ENCODE results near the gene PAQR7.
A peak's percentile ranks its signal among the peaks of the same experiment; 100 is the strongest.
"Not testable (repeated sequence)": the region's sequence is repeated elsewhere in the genome, so short reads cannot be mapped to it uniquely, and the experiment has no call there.

Gene PAQR7

GRCh38 chr1:25843483-25843882 is 32.0 kb downstream of the PAQR7 start:
- no peak for DNase-seq

DNA sequence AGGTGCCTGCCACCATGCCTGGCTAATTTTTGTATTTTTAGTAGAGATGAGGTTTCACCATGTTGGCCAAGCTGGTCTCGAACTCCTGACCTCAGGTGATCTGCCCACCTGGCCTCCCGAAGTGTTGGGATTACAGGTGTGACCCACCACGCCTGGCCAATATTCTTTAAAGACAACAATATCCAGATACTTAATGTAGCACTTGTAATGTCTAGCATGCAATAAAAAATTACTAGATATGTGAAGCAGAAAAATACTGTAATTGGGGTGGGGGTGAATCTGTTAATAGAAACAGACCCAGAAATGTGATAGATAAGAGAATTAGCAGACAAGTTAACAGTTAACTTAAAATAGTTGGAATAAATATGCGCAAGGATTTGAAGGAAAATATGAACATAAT is 35.7 kb downstream of the PAQR7 start:
- not testable (repeated sequence) for DNase-seq

DNA sequence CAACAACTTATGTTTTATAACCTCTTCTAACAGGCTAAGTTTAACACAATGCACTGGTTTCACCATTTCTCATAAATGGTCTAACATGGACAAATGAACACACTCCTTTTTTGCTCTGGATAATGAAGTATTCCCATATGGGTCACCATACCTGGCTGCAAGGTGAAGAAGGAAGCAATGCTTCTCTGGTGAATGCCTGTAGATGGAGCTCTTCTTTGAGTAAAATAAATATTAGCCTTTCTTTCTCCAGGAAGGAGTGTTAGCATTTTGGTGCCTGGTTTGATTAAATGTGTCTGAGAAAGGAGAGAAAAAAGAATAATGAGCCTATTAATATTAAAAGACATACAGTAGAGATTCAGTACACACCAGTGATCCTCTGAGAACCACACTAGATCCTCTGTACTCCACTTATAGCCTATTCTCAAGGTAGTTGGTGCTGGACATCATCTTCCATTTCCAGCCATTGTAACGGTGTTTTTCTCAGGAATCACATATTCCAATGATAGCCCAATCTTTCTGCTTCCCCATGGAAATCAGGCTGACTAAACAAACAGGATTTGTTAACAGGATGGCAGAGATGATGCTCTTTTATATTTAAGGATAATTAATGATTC is 38.1 kb downstream of the PAQR7 start:
- peak in 1 of 2 donors; percentile 22 for DNase-seq

- DNase-seq, result no peak
These were observed 38.8 kb downstream of the PAQR7 start for GRCh38 chr1:25836695-25837094.

GRCh38 chr1:25834894-25835293 is 40.6 kb downstream of the PAQR7 start:
- DNase-seq, result no peak

DNA sequence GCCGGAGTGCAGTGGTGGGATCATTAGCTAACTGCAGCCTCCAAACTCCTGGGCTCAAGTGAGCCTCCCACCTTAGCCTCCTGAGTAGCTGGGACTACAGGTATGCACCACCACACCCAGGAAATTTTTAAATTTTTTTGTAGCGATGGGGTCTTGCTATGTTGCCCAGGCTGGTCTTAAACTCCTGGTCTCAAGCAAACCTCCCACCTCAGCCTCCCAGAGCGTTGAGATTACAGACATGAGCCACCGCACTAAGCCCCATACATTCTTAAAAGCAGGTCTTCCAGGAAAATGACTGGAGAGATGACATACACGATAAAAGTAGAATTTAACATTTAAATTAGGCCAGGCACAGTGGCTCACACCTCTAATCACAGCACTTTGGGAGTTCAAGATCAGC is 42.4 kb downstream of the PAQR7 start:
- no peak for DNase-seq

GRCh38 chr1:25832336-25833037 is 43.0 kb downstream of the PAQR7 start:
- DNase-seq, result no peak

DNA sequence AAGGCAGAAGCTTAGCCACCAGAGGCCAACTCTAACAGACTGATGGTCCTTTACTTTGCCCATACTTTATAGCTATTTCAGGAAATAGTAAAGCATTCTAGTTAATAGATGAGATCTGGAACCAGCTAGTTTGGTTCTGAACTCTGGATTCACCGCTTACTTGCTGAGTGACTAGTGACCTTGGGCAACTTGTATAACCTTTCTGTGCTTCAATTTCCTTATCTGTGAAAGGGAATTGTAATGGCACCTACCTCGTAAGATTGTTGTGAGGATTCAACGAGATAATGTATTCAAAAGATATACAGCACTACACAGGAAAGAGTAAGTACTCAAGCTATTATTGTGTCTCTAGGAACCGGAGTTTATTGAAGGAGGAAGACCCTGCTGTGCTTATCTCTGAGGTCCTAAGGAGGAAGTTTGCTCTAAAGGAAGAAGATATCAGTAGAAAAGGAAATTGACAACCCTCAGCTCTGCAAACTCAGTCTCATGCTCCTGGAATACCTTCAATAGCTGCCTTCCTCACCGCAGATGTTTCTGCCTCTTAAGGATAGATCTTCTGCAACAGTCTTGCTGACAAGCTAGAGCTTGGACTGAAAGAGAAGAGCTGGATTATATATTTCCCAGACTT is 43.8 kb downstream of the PAQR7 start:
- DNase-seq, result no peak

- DNase-seq, result no peak
These were observed 46.5 kb downstream of the PAQR7 start for GRCh38 chr1:25829046-25829445.

- no peak for DNase-seq
These were observed 47.0 kb downstream of the PAQR7 start for GRCh38 chr1:25828491-25828890.

DNA sequence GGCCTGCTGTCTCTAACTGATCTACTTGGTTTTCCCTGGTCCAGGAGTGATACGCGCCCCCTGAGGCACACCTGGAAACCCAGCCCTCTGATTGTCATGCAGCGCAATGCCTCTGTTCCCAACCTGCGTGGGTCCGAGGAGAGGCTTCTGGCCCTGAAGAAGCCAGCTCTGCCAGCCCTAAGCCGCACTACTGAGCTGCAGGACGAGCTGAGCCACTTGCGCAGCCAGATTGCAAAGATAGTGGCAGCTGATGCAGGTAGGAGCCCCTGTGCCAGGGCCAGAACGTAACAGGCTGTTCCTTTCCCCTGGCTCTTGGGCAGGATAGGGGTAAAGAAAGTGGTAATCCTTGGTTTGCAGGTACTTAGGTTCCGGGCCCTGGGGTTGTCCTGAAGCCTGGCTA is 48.9 kb downstream of the PAQR7 start:
- DNase-seq, result no peak

DNA sequence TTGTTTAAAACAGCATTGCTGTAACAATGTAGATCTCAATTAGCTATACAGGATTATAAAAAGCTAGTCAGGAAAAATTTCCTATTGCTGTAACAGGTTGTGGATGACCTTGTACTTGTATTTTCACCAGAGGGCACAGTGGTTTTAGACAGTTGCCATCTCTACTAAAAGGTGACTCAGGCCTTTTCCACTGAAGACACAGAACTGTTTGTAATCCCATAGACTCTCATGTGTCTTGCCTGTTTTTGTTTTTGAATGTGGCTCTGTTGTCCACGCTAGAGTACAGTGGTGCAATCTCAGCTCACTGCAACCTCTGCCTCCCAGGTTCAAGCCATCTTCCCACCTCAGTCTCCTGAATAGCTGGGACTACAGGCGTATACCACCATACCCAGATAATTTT is 49.9 kb downstream of the PAQR7 start:
- no peak for DNase-seq

DNA sequence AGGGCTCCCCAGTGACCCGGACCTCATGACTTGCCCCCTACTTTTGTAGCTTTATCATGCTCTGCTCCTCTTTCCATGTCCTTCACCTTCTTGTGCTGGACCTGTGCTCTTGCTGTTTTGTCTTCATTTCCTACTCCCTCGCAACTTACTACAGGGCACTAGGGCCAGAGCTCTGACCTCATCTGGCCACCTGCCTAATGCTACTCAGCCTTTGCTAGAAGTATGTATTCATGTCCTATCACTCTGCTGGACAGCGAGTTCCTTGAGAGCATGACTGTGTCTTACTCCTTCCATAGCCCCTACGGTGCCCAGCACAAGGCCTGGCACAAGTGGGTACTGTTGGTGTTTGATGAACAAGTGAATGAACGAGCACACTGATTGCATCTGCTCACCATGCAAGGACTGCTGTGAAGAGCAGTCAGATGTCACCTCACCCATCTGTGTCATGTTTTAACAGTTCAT is 53.8 kb downstream of the PAQR7 start:
- no peak for DNase-seq

GRCh38 chr1:25821112-25821476 is 54.4 kb downstream of the PAQR7 start:
- no peak for DNase-seq

DNA sequence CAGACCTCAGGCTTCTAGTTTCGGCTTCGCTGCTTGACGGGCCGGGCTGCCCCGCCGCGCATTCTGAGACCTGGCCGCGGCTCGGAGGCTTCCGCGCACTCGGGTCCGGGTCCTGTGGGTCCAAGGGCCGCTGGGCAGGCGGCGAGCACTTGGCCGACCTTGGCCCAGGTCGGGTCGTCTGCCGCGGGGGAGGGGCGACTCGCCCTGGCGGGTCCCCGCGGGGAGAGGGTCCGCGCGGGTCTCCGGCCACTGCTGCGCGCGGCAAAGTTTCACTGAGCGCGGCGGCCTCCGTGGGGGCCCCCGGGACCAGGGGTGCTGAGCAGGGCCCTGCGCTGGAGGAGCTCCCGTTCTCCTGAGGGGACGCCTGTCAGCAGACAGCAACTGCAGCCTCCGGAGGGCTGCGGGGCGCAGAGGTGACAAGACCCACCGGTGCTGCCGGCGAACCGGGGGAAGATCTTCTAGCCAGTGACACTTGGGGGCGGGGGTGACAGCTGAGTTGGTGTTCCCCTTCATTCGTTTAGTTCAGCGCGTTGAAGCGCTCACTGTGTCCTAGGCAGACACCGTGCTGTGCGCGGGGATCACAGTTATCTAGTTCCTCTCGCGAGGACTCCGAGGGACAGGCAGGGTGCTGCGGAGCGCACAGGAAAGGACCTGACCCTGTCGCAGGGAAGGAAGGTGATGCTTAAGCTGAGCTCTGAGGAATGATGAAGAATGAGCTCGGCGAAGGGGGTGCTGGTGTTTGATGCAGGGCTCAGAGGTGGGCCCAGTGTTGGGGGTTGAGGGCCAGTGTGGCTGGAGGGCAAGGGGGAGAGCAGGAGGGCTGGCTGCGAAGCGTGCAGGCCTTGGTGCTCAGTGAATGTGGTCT is 55.0 kb downstream of the PAQR7 start:
- peak; percentile 77 to 79 for DNase-seq

GRCh38 chr1:25819491-25820246 is 55.8 kb downstream of the PAQR7 start, which contains the start of gene MTFR1L:
Gene MTFR1L (plus strand): TSS chr1:25819954. CDS start chr1:25823105, 3,151 bp downstream.
- DNase-seq, result peak; percentile 91 to 93

DNA sequence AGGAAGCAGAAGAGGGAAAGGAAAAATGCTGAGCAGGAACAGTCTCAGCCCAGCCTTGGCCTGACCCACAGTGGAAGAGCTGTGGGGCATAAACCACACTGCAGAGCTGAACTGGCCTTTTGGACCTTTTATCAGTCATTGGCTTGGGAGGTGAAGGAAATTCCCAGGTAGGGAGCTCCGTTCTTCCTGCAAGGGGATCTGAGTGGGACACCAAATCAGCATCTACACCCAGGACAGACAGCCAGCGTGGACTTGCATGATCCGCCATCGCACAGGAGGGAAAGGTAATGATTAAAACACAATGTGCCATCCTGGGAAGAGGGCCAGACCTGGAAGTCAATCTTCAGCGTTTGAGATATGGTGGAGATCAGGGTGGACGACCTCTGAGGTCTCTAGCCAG is 56.9 kb downstream of the PAQR7 start:
- no peak for DNase-seq

GRCh38 chr1:25817840-25818501 is 57.5 kb downstream of the PAQR7 start:
- DNase-seq, result no peak

DNA sequence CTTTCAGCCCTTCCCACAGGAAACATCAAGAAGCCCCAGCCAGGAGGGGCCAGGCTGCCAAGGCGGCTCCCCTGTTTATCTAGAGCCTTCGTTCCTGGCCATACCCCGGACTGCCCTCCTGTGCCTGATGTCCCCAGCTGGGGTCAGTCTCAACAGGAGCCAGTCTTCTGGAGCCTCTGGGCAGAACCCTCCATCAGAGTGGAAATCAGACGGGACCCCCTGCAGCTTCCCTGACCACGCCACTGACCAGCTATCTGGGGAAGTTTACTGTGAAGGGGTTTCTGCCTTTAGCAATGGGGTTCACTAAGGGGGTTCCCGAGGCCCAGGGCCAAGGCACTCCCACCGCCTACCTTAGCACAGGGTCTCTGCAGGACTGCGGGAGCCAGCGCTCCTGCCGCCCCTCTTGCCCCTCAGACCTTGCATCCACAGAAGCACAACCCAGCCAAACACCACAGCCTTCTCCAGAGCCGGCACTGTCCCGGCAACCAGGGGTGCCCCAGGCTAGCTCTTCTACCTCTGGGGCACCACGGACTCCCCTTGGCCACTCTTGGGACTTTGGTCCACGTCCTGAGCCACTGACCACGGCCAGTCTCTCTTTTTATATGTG is 59.3 kb downstream of the PAQR7 start:
- DNase-seq, result no peak

- no peak for DNase-seq
These were observed 60.0 kb downstream of the PAQR7 start for GRCh38 chr1:25815208-25816111.
